Liver (tissue), 9 donors: ENCODE results near the gene LRRC4B. TPM values are rescaled to one million over a fixed set of nuclear protein-coding genes. Genes with fewer than 3 reads are reported as not detected.

Experiments used
- DNase-seq: peaks from one replicate; pipeline ENCODE4 v3.0.0-alpha.2; 2017; ENCODE audit warnings: low spot score
- H3K27ac ChIP-seq, 2 donors: one replicate each; pipeline ENCODE4 v1.7.0; 2013; ENCODE audit warnings: inconsistent platforms in 2 of 2, low read length in 2 of 2, control low read depth in 1 of 2, low read depth in 1 of 2, mild to moderate bottlenecking in 1 of 2
- H3K27me3 ChIP-seq, 4 donors: one replicate each; pipeline versions ENCODE4 v1.6.1 to v1.7.0; 2013; ENCODE audit warnings: low read length in 3 of 4, inconsistent platforms in 1 of 4, mild to moderate bottlenecking in 1 of 4, moderate library complexity in 1 of 4; ENCODE audit not compliant: control insufficient read depth in 4 of 4, insufficient read depth in 4 of 4
- H3K36me3 ChIP-seq, 4 donors: one replicate each; pipeline versions ENCODE4 v1.6.1 to v1.7.0; 2013; ENCODE audit warnings: low read length in 3 of 4, mild to moderate bottlenecking in 3 of 4, low read depth in 1 of 4, moderate library complexity in 1 of 4; ENCODE audit not compliant: control insufficient read depth in 4 of 4, insufficient read depth in 3 of 4
- H3K4me1 ChIP-seq, 4 donors: one replicate each; pipeline versions ENCODE4 v1.6.1 to v1.7.0; 2013; ENCODE audit warnings: low read length in 3 of 4, mild to moderate bottlenecking in 3 of 4, moderate library complexity in 1 of 4; ENCODE audit not compliant: control insufficient read depth in 4 of 4, insufficient read depth in 4 of 4
- H3K4me3 ChIP-seq, 3 donors: one replicate each; pipeline versions ENCODE4 v1.6.1 to v1.7.0; 2013; ENCODE audit warnings: low read length in 3 of 3, control low read depth in 1 of 3, low read depth in 1 of 3, mild to moderate bottlenecking in 1 of 3
- H3K9ac ChIP-seq, 2 donors: one replicate each; pipeline ENCODE4 v1.7.0; 2013; ENCODE audit warnings: low read length in 2 of 2, mild to moderate bottlenecking in 2 of 2, moderate library complexity in 2 of 2, control low read depth in 1 of 2, low read depth in 1 of 2
- H3K9me3 ChIP-seq, 4 donors: one replicate each; pipeline versions ENCODE4 v1.6.1 to v1.7.0; 2013; ENCODE audit warnings: low read length in 3 of 4; ENCODE audit not compliant: control insufficient read depth in 4 of 4
- ATF3 ChIP-seq: IDR thresholded peaks from 2 replicates; pipeline ENCODE4 v1.6.1; 2016; ENCODE audit warnings: antibody characterized with exemption
- CTCF ChIP-seq: fragments of 150-350 bp; IDR thresholded peaks from 2 replicates; pipeline ENCODE4 v1.5.1; 2017; ENCODE audit warnings: improper control_type of control experiment, low read depth, low read length; ENCODE audit not compliant: missing input control
- EGR1 ChIP-seq, 2 donors: IDR thresholded peaks; 2 replicates each; pipeline ENCODE4 v1.6.1; 2016 to 2018; ENCODE audit warnings: antibody characterized with exemption in 2 of 2, low read depth in 2 of 2
- FOXA1 ChIP-seq: IDR thresholded peaks from 2 replicates; pipeline ENCODE4 v1.6.1; 2016; ENCODE audit warnings: antibody characterized with exemption
- GABPA ChIP-seq, 2 donors: IDR thresholded peaks in 1 of 2; conservative IDR thresholded peaks in 1 of 2; 2 replicates each; pipeline ENCODE4 v1.6.1; 2016; ENCODE audit warnings: antibody characterized with exemption in 2 of 2, mild to moderate bottlenecking in 1 of 2, moderate library complexity in 1 of 2
- HNF4A ChIP-seq, 2 donors: conservative IDR thresholded peaks; 2 replicates each; pipeline ENCODE4 v1.6.1; 2016; ENCODE audit warnings: antibody characterized with exemption in 2 of 2, mild to moderate bottlenecking in 2 of 2
- HNF4G ChIP-seq: IDR thresholded peaks from 2 replicates; pipeline ENCODE4 v1.6.1; 2016; ENCODE audit warnings: antibody characterized with exemption
- JUND ChIP-seq, 2 donors: IDR thresholded peaks; 2 replicates each; pipeline ENCODE4 v1.6.1; 2016; ENCODE audit warnings: antibody characterized with exemption in 2 of 2
- MAX ChIP-seq: IDR thresholded peaks from 2 replicates; pipeline ENCODE4 v1.6.1; 2016; ENCODE audit warnings: antibody characterized with exemption
- NR2F2 ChIP-seq: IDR thresholded peaks from 2 replicates; pipeline ENCODE4 v1.6.1; 2016; ENCODE audit warnings: antibody characterized with exemption
- RAD21 ChIP-seq, 2 donors: IDR thresholded peaks; 2 replicates each; pipeline ENCODE4 v1.6.1; 2016; ENCODE audit warnings: antibody characterized with exemption in 2 of 2, mild to moderate bottlenecking in 2 of 2
- REST ChIP-seq: IDR thresholded peaks from 2 replicates; pipeline ENCODE4 v1.6.1; 2016; ENCODE audit warnings: antibody characterized with exemption, mild to moderate bottlenecking
- RXRA ChIP-seq, 2 donors: IDR thresholded peaks; 2 replicates each; pipeline ENCODE4 v1.6.1; 2017 to 2018; ENCODE audit warnings: antibody characterized with exemption in 2 of 2, mild to moderate bottlenecking in 1 of 2
- TAF1 ChIP-seq: conservative IDR thresholded peaks from 2 replicates; pipeline ENCODE4 v1.6.1; 2016; ENCODE audit warnings: antibody characterized with exemption, mild to moderate bottlenecking
- YY1 ChIP-seq: IDR thresholded peaks from 2 replicates; pipeline ENCODE4 v1.6.1; 2016; ENCODE audit warnings: antibody characterized with exemption, mild to moderate bottlenecking
- ZBTB33 ChIP-seq: IDR thresholded peaks from 2 replicates; pipeline ENCODE4 v1.6.1; 2016; ENCODE audit warnings: antibody characterized with exemption
- WGBS: extraction: QIAGEN DNeasy Blood & Tissue Kit; methylation state at CpG from one replicate; pipeline ENCODE4 v1.1.7; 2013; 5-methylcytosine and 5-hydroxymethylcytosine counted together
- polyA plus RNA-seq, 2 donors: library from polyadenylated mRNA; stranded (reverse) in 1 of 2; unstranded in 1 of 2; fragments of 200-250 nt in 1 of 2; fragments of >200 nt in 1 of 2; fragmentation: Nextera tagmentation in 1 of 2; extraction: Ambion mirVana in 1 of 2; gene quantifications; one replicate each; pipeline versions ENCODE4 v1.2.1 to v1.2.3, GENCODE V29; 2013 to 2015
- total RNA-seq, 2 donors: library from RNA; depleted of rRNA; stranded (reverse); fragments of >200 nt; gene quantifications; one replicate each; pipeline ENCODE4 v1.2.3, GENCODE V29; 2014
- donor health status: healthy.
- donor health status: healthy.
- donor health status: healthy.
- donor health status: healthy.
- donor health status: healthy.

The LRRC4B gene
- total and polyA plus RNA-seq, 4 donors, result 0.11 to 1.1 (median 0.79) TPM

- no peak overlapping the region for H3K27ac ChIP-seq
- WGBS, result 73% methylated on average over 12 of the region's 12 CpGs
- no peaks in the 10 kb centered on the region for H3K27me3 ChIP-seq
- no peaks in the 10 kb centered on the region for H3K36me3 ChIP-seq
- H3K4me3 ChIP-seq, result no peak overlapping the region
- TF ChIP-seq ATF3, result no peak
- no peak for TF ChIP-seq CTCF
- TF ChIP-seq ZBTB33, result no peak
- no peak for TF ChIP-seq REST
- TF ChIP-seq FOXA1, result no peak
- no peak for TF ChIP-seq HNF4A (conservative IDR thresholded peaks at IDR 0.05)
- TF ChIP-seq EGR1 (IDR thresholded peaks at IDR 0.05; ENCODE audit: low read depth in 2 of 2), result no peak
- no peak for TF ChIP-seq RXRA (IDR thresholded peaks at IDR 0.05)
- TF ChIP-seq HNF4G, result no peak
- TF ChIP-seq NR2F2, result no peak
- TF ChIP-seq JUND (IDR thresholded peaks at IDR 0.05), result no peak
- no peak for TF ChIP-seq GABPA (IDR thresholded peaks at IDR 0.05 in 1 of 2, conservative IDR thresholded peaks at IDR 0.05 in 1 of 2)
- DNase-seq, result no peak
- no peak overlapping the region for H3K9ac ChIP-seq
- H3K4me1 ChIP-seq, result no peaks in the 10 kb centered on the region
- H3K9me3 ChIP-seq, result no peaks in the 10 kb centered on the region
Observed at GRCh38 chr19:50501186-50501567, 67.1 kb downstream of the LRRC4B start.

- Histone ChIP-seq H3K4me3 (no peak overlapping the region), H3K9me3 (no peaks in the 10 kb centered on the region), H3K9ac (no peak overlapping the region), H3K4me1 (no peaks in the 10 kb centered on the region), H3K36me3 (no peaks in the 10 kb centered on the region), H3K27me3 (no peaks in the 10 kb centered on the region), H3K27ac (no peak overlapping the region)
- 68% methylated on average over 10 of the region's 10 CpGs for WGBS
- no peak for DNase-seq
- TF ChIP-seq EGR1 (IDR thresholded peaks at IDR 0.05; ENCODE audit: low read depth in 2 of 2) (no peak), RXRA (IDR thresholded peaks at IDR 0.05) (no peak), JUND (IDR thresholded peaks at IDR 0.05) (no peak), HNF4G (no peak), YY1 (no peak), REST (no peak), MAX (no peak), CTCF (no peak), NR2F2 (no peak), TAF1 (no peak), GABPA (IDR thresholded peaks at IDR 0.05 in 1 of 2, conservative IDR thresholded peaks at IDR 0.05 in 1 of 2) (no peak), RAD21 (IDR thresholded peaks at IDR 0.05) (no peak), ATF3 (no peak)
Observed at GRCh38 chr19:50500753-50501151, 67.5 kb downstream of the LRRC4B start.
